ENCODE results near the gene LRIG3. TPM values are rescaled to one million over a fixed set of nuclear protein-coding genes. Genes with fewer than 3 reads are reported as not detected.

Gene LRIG3
- polyA plus RNA-seq, 1 experiment, result 33.9 TPM

GRCh38 chr12:58895053-58895452 lies 25.3 kb downstream of the LRIG3 start:
- H3K4me3 ChIP-seq (ENCODE audit: low read depth, low read length), result no peak overlapping the region
- POLR2A ChIA-PET, result no interaction called here
- TF ChIP-seq, protein P1, sequence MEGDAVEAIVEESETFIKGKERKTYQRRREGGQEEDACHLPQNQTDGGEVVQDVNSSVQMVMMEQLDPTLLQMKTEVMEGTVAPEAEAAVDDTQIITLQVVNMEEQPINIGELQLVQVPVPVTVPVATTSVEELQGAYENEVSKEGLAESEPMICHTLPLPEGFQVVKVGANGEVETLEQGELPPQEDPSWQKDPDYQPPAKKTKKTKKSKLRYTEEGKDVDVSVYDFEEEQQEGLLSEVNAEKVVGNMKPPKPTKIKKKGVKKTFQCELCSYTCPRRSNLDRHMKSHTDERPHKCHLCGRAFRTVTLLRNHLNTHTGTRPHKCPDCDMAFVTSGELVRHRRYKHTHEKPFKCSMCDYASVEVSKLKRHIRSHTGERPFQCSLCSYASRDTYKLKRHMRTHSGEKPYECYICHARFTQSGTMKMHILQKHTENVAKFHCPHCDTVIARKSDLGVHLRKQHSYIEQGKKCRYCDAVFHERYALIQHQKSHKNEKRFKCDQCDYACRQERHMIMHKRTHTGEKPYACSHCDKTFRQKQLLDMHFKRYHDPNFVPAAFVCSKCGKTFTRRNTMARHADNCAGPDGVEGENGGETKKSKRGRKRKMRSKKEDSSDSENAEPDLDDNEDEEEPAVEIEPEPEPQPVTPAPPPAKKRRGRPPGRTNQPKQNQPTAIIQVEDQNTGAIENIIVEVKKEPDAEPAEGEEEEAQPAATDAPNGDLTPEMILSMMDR (IDR thresholded peaks at IDR 0.05; ENCODE audit: insufficient read depth, low read depth, low read length), result no peak
- CTCF ChIA-PET, result no interaction called here
- no peaks in the 10 kb centered on the region for H3K27me3 ChIP-seq (ENCODE audit: control insufficient read depth, insufficient read depth, low read length)
- peaks cover 3% of the 10 kb centered on the region for H3K36me3 ChIP-seq (ENCODE audit: control insufficient read depth, insufficient read depth, low read length)
- DNase-seq (ENCODE audit: low read depth), result no peak

GRCh38 chr12:58894040-58894439 lies 26.3 kb downstream of the LRIG3 start:
- no peaks in the 10 kb centered on the region for H3K27me3 ChIP-seq (ENCODE audit: control insufficient read depth, insufficient read depth, low read length)
- ChIA-PET CTCF (no interaction called here), POLR2A (no interaction called here)
- no peak overlapping the region for H3K4me3 ChIP-seq (ENCODE audit: low read depth, low read length)
- peaks cover 9% of the 10 kb centered on the region for H3K36me3 ChIP-seq (ENCODE audit: control insufficient read depth, insufficient read depth, low read length)
- no peak for DNase-seq (ENCODE audit: low read depth)
- TF ChIP-seq, protein P1 (IDR thresholded peaks at IDR 0.05; ENCODE audit: insufficient read depth, low read depth, low read length), result no peak

GRCh38 chr12:58893495-58893894 lies 26.8 kb downstream of the LRIG3 start:
- no peaks in the 10 kb centered on the region for H3K27me3 ChIP-seq (ENCODE audit: control insufficient read depth, insufficient read depth, low read length)
- no peak for DNase-seq (ENCODE audit: low read depth)
- H3K36me3 ChIP-seq (ENCODE audit: control insufficient read depth, insufficient read depth, low read length), result peaks cover 9% of the 10 kb centered on the region
- TF ChIP-seq, protein P1 (IDR thresholded peaks at IDR 0.05; ENCODE audit: insufficient read depth, low read depth, low read length), result no peak
- POLR2A ChIA-PET, result interaction anchor here (0.6 kb wide), 1 partner anchor 571 kb away, joined by 3 read pairs; no protein-coding TSS in a partner anchor
- CTCF ChIA-PET, result no interaction called here
- no peak overlapping the region for H3K4me3 ChIP-seq (ENCODE audit: low read depth, low read length)

DNA sequence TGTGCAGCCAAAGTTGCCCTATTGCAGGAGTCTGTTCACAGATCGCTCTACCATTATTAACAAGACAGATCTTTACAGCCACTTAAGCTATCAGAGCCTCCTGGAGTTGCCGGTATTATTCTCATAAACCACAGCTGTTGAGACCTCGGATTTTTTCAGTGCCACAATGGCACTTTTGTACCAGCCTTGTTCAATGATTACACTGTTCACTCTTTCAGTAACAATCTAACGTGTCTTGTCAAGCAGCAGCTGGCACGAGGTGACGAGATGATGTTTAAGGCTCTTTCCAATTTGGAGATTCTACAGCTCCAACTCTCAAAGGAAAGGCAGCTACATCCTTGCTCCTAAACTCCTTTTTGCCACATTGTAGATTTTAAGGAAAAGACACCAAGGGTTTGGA lies 30.7 kb downstream of the LRIG3 start:
- ChIA-PET POLR2A (no interaction called here), CTCF (interaction anchor here (1.1 to 1.3 kb wide), 3 partner anchors 9 to 261 kb away, joined by 4 read pairs; no protein-coding TSS in a partner anchor)
- TF ChIP-seq, protein P1 (IDR thresholded peaks at IDR 0.05; ENCODE audit: insufficient read depth, low read depth, low read length), result no peak
- H3K27me3 ChIP-seq (ENCODE audit: control insufficient read depth, insufficient read depth, low read length), result no peaks in the 10 kb centered on the region
- peaks cover 12% of the 10 kb centered on the region for H3K36me3 ChIP-seq (ENCODE audit: control insufficient read depth, insufficient read depth, low read length)
- H3K4me3 ChIP-seq (ENCODE audit: low read depth, low read length), result no peak overlapping the region
- DNase-seq (ENCODE audit: low read depth), result no peak

GRCh38 chr12:58888131-58888783 lies 32.0 kb downstream of the LRIG3 start:
- no peaks in the 10 kb centered on the region for H3K27me3 ChIP-seq (ENCODE audit: control insufficient read depth, insufficient read depth, low read length)
- ChIA-PET CTCF (interaction anchor here (0.6 to 1.5 kb wide), 5 partner anchors 11 to 348 kb away, joined by 3 to 5 read pairs (median 3); no protein-coding TSS in a partner anchor), POLR2A (no interaction called here)
- H3K4me3 ChIP-seq (ENCODE audit: low read depth, low read length), result no peak overlapping the region
- TF ChIP-seq, protein P1 (IDR thresholded peaks at IDR 0.05; ENCODE audit: insufficient read depth, low read depth, low read length), result no peak
- DNase-seq (ENCODE audit: low read depth), result no peak
- H3K36me3 ChIP-seq (ENCODE audit: control insufficient read depth, insufficient read depth, low read length), result peaks cover 15% of the 10 kb centered on the region

All from BJ (cell line).